HG02885 (cell line): Measurements from ENCODE around the gene NTM.
"Not testable (repeated sequence)": the region's sequence is repeated elsewhere in the genome, so short reads cannot be mapped to it uniquely, and the experiment has no call there.

Source experiments
- ATAC-seq: cut with Tn5 transposase; IDR thresholded peaks from one replicate; pipeline ENCODE4 v1.9.1; 2021; ENCODE audit warnings: mild to moderate bottlenecking; ENCODE audit not compliant: unreplicated experiment, poor library complexity

Gene NTM

GRCh38 chr11:131370090-131370751, at the start of gene NTM:
NTM (plus strand) TSS chr11:131370615.
- no peak for ATAC-seq

- ATAC-seq, result no peak
Measured at GRCh38 chr11:131324921-131325570, 45.4 kb upstream of the NTM start.

- no peak for ATAC-seq
Measured at GRCh38 chr11:131326829-131327228, 43.6 kb upstream of the NTM start.

- no peak for ATAC-seq
Measured at GRCh38 chr11:131327421-131327820, 43.0 kb upstream of the NTM start.

DNA sequence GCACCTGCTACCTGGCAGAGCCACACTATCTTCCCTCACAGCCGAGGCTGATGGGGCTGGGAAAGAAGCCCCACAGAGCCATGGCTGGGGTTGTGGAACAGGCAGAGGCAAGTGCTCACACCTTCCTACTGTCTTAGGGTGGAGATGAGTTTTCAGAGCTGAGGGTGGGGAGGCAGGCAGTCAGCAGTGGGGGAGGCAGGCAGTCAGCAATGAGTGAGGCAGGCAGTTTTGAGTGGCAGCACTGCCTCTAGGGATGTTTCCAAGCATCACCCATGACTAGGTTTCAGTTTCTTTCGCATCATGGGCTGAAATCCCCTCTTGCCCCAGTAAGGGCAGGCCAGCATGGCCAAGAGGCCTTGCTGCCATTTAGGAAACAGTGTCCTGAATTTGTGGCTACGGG, 41.6 kb upstream of the NTM start:
- ATAC-seq, result no peak

DNA sequence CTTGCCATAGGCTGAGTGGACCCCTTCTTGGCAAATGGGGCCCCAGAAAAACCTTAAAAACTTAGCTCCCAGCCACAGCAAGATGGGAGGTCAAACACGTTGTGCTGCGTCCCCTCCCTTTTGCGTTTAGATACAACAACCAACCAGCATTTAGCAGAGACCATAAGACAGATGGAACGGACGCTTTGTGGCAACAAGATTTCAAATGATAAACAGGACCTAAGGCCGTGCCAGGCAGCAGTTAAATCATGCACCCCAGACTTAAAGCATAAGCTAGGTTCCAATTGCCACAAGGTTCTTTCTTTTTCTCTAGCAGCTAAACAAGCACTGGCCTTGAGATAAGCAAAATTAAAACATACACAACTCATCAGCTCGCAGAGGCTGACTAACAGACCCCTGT, 39.4 kb upstream of the NTM start:
- no peak for ATAC-seq

- no peak for ATAC-seq
Measured at GRCh38 chr11:131331546-131331945, 38.9 kb upstream of the NTM start.

DNA sequence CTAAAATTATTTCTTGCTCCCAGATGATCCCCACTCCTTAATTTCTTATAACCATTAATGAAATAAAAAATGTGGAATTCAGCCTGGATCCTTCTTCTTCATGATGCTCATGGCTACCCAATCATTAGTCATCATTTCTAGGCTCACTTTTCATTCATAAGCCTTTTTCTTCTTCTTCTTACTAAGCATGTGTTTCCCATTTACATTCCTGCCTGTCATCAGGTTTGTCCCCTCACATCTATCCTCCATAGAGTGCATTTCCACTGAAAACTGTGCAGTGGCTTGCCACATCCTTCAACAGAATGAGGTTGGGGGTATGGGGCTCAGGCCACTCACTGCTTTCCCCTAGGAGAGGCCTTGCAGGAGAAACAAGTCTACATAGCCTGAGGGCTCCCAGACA, 35.8 kb upstream of the NTM start:
- ATAC-seq, result no peak

DNA sequence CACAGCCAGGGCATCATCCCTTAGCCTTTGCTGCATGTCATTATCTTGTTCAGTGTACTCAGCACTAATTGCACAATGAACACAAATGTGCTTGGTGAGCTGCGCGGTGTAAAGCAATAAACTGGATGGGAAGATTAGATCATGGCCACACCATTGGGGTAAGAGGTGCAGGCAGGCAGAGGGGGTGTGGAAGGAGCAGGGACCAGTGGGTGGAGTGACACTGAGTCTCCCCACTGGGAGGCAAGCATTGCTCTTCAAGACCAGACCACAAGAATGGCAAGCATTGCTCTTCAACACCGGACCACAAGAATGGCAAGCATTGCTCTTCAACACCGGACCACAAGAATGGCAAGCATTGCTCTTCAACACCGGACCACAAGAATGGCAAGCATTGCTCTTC, 28.5 kb upstream of the NTM start:
- not testable (repeated sequence) for ATAC-seq

DNA sequence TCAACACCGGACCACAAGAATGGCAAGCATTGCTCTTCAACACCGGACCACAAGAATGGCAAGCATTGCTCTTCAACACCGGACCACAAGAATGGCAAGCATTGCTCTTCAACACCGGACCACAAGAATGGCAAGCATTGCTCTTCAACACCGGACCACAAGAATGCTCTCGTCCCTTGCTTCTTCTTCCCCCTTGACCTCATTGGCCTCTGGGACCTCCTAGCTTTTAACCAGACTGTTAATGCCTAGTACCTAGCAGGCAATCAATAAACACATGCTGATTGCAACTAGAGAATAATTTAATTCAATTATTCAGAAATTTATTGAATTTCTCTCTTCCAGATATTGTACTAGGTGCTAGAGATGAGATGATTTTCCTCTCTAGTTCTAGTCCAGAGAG, 28.0 kb upstream of the NTM start:
- not testable (repeated sequence) for ATAC-seq

DNA sequence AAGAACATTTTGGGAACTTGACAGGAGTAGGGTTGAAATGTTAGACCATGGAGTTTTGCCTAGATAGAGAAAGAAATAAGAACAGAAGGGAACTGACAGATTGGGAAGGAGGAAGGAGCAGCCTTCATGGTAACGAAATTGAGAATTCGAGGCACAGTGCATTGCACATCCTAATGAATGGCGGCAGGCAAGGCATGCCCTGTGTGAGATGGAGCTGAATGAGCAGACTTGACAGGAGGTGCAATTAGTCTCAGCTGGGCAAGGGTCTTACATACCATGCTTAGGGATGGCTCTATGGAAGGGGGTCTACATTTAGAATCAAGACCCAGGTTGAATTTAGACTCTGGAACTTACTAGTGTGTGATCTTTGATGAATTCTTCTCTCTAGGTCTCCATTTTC, 25.0 kb upstream of the NTM start:
- no peak for ATAC-seq

DNA sequence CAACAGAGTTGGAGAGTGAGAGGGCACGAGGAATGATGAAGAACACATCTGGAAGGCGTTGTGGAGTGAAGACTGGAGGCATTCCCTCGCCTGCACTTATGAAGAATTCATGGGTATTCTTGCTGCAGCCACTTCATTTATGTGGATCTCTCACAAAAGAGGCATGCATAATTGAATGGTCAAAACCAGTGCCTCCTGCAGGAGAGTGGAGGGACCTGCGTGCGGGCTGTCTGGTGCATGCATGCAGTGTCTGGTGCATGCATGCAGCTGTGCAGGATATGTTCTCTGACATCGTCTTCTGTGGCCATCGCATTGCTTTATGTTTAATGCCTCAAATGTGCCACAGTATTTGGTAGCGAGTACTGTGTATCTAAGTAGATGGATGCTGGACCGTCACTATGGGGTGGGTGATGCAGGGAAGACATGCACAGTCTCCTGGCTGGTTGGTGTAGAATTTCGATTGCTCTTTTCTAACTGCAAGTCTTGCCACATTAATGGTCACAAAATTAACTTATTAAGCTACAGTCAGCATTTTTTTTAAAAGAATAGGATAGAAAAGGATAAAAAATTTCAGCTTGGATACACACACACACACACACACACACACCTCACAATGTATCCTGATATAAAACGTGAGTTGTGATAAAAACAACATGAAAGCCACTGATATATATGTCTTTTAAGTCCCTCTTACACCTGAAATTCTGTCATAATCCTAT, 20.9 kb upstream of the NTM start:
- no peak for ATAC-seq

- ATAC-seq, result no peak
Measured at GRCh38 chr11:131350872-131351271, 19.5 kb upstream of the NTM start.

GRCh38 chr11:131351848-131352247, 18.6 kb upstream of the NTM start:
- ATAC-seq, result no peak

DNA sequence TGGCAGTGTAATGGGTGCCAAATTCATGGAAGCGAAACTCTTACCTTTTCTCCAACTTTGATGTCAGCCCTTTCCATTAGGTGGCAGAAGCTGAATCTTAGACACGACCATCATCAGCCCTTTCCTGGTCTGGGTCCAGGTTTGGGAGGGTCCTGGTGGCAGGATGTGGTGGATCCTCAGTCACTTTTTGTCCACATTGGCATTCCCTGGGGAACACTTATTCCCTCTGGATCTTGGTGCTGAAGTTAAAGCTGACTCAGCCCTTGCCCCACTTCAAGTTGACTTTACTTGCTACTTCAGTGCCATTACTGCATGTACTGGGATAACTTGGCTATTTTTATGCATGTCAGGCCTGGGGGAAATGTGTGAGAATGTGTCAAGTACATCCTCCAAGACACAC, 16.6 kb upstream of the NTM start:
- no peak for ATAC-seq

- no peak for ATAC-seq
Measured at GRCh38 chr11:131354251-131354701, 16.1 kb upstream of the NTM start.

DNA sequence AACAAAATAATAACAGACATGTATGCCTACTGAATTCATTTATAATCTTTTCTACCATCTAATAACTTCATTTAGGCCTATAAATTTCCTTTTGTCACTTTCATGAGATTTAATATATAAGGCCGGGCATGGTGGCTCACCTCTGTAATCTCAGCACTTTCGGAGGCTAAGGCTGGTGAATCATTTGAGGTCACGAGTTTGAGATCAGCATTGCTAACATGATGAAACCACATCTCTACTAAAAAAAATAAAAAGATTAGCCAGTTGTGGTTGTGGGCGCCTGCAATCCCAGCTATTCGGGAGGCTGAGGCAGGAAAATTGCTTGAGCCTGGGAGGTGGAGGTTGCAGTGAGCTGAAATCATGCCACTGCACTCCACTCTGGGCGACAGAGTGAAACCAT, 14.2 kb upstream of the NTM start:
- ATAC-seq, result no peak

DNA sequence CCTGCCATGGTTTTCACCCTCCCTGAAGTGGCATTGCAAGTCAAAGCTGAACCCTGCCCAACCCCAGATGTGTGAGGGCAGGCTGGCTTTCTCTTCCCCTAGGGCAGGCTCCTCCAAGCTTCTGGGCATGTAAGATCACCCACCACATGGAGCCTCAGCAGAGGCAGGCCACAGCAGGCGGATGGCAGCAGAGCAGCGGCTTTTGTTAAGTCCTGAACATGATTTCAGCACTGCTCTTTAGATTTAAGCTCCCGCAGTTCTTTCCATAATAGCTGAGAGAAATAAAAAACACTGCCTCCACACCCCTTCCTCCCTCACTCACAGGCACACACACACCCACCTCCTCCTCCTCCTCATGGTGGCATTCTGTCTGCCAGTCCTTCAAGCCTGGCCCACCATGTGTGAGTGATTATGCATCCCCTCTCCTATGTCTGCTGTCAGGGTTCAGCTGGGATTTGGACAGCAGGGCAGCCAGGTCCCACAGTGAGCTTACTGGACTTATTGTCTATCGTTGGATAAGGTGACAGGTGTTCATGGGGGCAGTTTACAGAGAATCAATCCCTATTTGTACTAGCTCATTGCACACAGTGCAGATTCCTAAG, 5.0 kb upstream of the NTM start:
- ATAC-seq, result no peak

GRCh38 chr11:131370901-131371790, 731 bp downstream of the NTM start:
- ATAC-seq, result no peak

DNA sequence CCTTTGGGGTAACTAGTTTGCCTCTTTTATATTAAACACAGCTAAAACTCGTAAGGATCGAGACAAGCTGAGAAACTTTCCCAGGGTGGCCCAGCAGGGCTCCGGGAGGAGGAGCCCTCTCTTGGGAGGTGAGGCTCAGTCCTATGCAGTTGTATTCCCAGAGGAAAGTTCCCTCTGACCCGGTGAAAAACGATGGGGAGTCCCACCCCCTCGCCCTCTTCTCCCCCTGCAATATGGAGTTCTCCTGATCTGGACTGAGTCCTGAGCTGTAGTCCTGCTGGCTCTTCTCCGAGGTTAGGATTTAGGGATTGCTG, 1.3 kb downstream of the NTM start:
- ATAC-seq, result no peak
